Liver (tissue), 3 donors: ENCODE results near the gene NOL4L.

Experiments
- ATF3 ChIP-seq: IDR thresholded peaks from 2 replicates; pipeline ENCODE4 v1.6.1; 2016; ENCODE audit warnings: antibody characterized with exemption
- CTCF ChIP-seq: fragments of 150-350 bp; IDR thresholded peaks from 2 replicates; pipeline ENCODE4 v1.5.1; 2017; ENCODE audit warnings: improper control_type of control experiment, low read depth, low read length; ENCODE audit not compliant: missing input control
- EGR1 ChIP-seq, 2 donors: IDR thresholded peaks; 2 replicates each; pipeline ENCODE4 v1.6.1; 2016 to 2018; ENCODE audit warnings: antibody characterized with exemption in 2 of 2, low read depth in 2 of 2
- MAX ChIP-seq: IDR thresholded peaks from 2 replicates; pipeline ENCODE4 v1.6.1; 2016; ENCODE audit warnings: antibody characterized with exemption
- RAD21 ChIP-seq, 2 donors: IDR thresholded peaks; 2 replicates each; pipeline ENCODE4 v1.6.1; 2016; ENCODE audit warnings: antibody characterized with exemption in 2 of 2, mild to moderate bottlenecking in 2 of 2
- REST ChIP-seq: IDR thresholded peaks from 2 replicates; pipeline ENCODE4 v1.6.1; 2016; ENCODE audit warnings: antibody characterized with exemption, mild to moderate bottlenecking
- SP1 ChIP-seq: IDR thresholded peaks from 2 replicates; pipeline ENCODE4 v1.6.1; 2018; ENCODE audit warnings: antibody characterized with exemption, mild to moderate bottlenecking
- TAF1 ChIP-seq: conservative IDR thresholded peaks from 2 replicates; pipeline ENCODE4 v1.6.1; 2016; ENCODE audit warnings: antibody characterized with exemption, mild to moderate bottlenecking
- YY1 ChIP-seq: IDR thresholded peaks from 2 replicates; pipeline ENCODE4 v1.6.1; 2016; ENCODE audit warnings: antibody characterized with exemption, mild to moderate bottlenecking
- donor health status: healthy.
- donor health status: healthy.

GRCh38 chr20:32589769-32590168, 4.6 kb upstream of the NOL4L start:
- TF ChIP-seq REST (no peak), CTCF (no peak), RAD21 (IDR thresholded peaks at IDR 0.05) (no peak), ATF3 (no peak), YY1 (no peak), SP1 (no peak), TAF1 (no peak), EGR1 (IDR thresholded peaks at IDR 0.05; ENCODE audit: low read depth in 2 of 2) (no peak), MAX (no peak)
